Body of pancreas (tissue), 4 donors: Measurements from ENCODE around the gene SNRPE.

Experiments
- POLR2A ChIP-seq, 3 donors: fragments of 450-650 bp; IDR thresholded peaks; one replicate each; pipeline ENCODE4 v1.6.1; 2016; ENCODE audit warnings: antibody characterized with exemption in 3 of 3, mild to moderate bottlenecking in 2 of 3
- TF ChIP-seq, protein P1 (sequence below), 7 experiments: fragments of 450-650 bp in 4 of 7; fragments of 200-600 bp in 3 of 7; sonication (generic) in 3 of 7; IDR thresholded peaks; one replicate each; pipeline ENCODE4 v1.5.1; 2016 to 2019; ENCODE audit warnings: antibody characterized with exemption in 7 of 7

DNA sequence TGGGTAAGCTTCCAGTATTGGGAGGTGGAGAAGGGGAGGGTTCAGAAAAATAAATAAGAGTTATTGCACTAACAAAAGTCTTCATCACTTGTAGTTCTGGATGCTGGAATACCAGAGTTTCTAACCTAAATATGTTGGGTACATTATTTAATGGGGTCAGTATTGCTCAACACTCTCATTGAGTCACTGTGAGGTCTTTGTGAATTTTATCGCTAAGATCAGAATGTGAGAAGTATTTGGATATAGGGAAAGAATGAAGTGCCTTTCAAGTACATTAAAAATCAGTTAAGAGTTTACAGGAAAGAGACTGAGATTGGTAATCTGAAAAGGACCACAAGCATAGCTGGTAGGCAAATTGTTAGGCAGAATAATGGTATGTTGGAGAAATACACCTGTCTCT is 8.8 kb downstream of the SNRPE start:
- TF ChIP-seq, protein P1, sequence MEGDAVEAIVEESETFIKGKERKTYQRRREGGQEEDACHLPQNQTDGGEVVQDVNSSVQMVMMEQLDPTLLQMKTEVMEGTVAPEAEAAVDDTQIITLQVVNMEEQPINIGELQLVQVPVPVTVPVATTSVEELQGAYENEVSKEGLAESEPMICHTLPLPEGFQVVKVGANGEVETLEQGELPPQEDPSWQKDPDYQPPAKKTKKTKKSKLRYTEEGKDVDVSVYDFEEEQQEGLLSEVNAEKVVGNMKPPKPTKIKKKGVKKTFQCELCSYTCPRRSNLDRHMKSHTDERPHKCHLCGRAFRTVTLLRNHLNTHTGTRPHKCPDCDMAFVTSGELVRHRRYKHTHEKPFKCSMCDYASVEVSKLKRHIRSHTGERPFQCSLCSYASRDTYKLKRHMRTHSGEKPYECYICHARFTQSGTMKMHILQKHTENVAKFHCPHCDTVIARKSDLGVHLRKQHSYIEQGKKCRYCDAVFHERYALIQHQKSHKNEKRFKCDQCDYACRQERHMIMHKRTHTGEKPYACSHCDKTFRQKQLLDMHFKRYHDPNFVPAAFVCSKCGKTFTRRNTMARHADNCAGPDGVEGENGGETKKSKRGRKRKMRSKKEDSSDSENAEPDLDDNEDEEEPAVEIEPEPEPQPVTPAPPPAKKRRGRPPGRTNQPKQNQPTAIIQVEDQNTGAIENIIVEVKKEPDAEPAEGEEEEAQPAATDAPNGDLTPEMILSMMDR (IDR thresholded peaks at IDR 0.05), result no peak
- no peak for TF ChIP-seq POLR2A (IDR thresholded peaks at IDR 0.05)
